Lung (tissue), 12 donors: ENCODE results near the gene RPL12. TPM values are rescaled to one million over a fixed set of nuclear protein-coding genes. Genes with fewer than 3 reads are reported as not detected.

ENCODE experiments used
- ATAC-seq: fragments of 200-7000 bp; cut with Tn5 transposase; one replicate; pipeline ENCODE4 v1.9.1; 2020; ENCODE audit warnings: moderate number of reproducible peaks; ENCODE audit not compliant: insufficient read depth, low FRiP score
- DNase-seq, 3 donors: peaks; one replicate each; pipeline ENCODE4 v3.0.0-alpha.2; 2013 to 2017
- H3K27ac ChIP-seq, 2 donors: one replicate each; pipeline ENCODE4 v1.5.1; 2013; ENCODE audit warnings: mild to moderate bottlenecking in 2 of 2, moderate library complexity in 2 of 2, control low read depth in 1 of 2, inconsistent platforms in 1 of 2, low read depth in 1 of 2, low read length in 1 of 2
- H3K27me3 ChIP-seq, 3 donors: one replicate each; pipeline ENCODE4 v1.5.1; 2013; ENCODE audit warnings: low read length in 2 of 3; ENCODE audit not compliant: control insufficient read depth in 3 of 3, insufficient read depth in 3 of 3
- H3K36me3 ChIP-seq, 4 donors: one replicate each; pipeline ENCODE4 v1.5.1; 2013; ENCODE audit warnings: low read length in 4 of 4, mild to moderate bottlenecking in 1 of 4, moderate library complexity in 1 of 4; ENCODE audit not compliant: control insufficient read depth in 4 of 4, insufficient read depth in 4 of 4
- H3K4me1 ChIP-seq, 5 donors: one replicate each; pipeline ENCODE4 v1.5.1; 2013; ENCODE audit warnings: low read length in 5 of 5, mild to moderate bottlenecking in 2 of 5, moderate library complexity in 1 of 5; ENCODE audit not compliant: control insufficient read depth in 5 of 5, insufficient read depth in 5 of 5
- H3K4me3 ChIP-seq: one replicate; pipeline ENCODE4 v1.5.1; 2013; ENCODE audit warnings: mild to moderate bottlenecking, control low read depth, moderate library complexity
- H3K9ac ChIP-seq, 2 donors: one replicate each; pipeline ENCODE4 v1.5.1; 2013; ENCODE audit warnings: low read length in 2 of 2, control low read depth in 1 of 2; ENCODE audit not compliant: insufficient read depth in 1 of 2
- H3K9me3 ChIP-seq, 4 donors: one replicate each; pipeline ENCODE4 v1.5.1; 2013; ENCODE audit warnings: low read length in 3 of 4, mild to moderate bottlenecking in 1 of 4, moderate library complexity in 1 of 4; ENCODE audit not compliant: control insufficient read depth in 4 of 4, insufficient read depth in 3 of 4
- WGBS, 2 donors: extraction: QIAGEN DNeasy Blood & Tissue Kit; methylation state at CpG; one replicate each; pipeline ENCODE4 v1.1.7; 2013; 5-methylcytosine and 5-hydroxymethylcytosine counted together
- polyA plus RNA-seq, 2 donors: library from polyadenylated mRNA; stranded (reverse); fragments of 200-250 nt; gene quantifications; one replicate each; pipeline ENCODE4 v1.2.1, GENCODE V29; 2013
- total RNA-seq, 2 donors: library from RNA; depleted of rRNA in 1 of 2; stranded (reverse); fragments of >200 nt in 1 of 2; gene quantifications; one replicate each; pipeline ENCODE4 v1.2.1, GENCODE V29; 2014 to 2021
- TF ChIP-seq, protein P1 (sequence below): IDR thresholded peaks from 2 replicates; pipeline ENCODE4 v1.5.1; 2012; ENCODE audit warnings: mild to moderate bottlenecking; ENCODE audit errors: control extremely low read depth, extremely low read depth
- donor health status: control.
- donor health status: control.
- donor health status: Bipolar disorder and iron deficiency.
- donor health status: healthy.
- donor health status: DM: yes; HTN: yes; CAD: no.

Gene RPL12
- total and polyA plus RNA-seq, 4 donors: 768 to 5,137 (median 1,584) TPM

DNA sequence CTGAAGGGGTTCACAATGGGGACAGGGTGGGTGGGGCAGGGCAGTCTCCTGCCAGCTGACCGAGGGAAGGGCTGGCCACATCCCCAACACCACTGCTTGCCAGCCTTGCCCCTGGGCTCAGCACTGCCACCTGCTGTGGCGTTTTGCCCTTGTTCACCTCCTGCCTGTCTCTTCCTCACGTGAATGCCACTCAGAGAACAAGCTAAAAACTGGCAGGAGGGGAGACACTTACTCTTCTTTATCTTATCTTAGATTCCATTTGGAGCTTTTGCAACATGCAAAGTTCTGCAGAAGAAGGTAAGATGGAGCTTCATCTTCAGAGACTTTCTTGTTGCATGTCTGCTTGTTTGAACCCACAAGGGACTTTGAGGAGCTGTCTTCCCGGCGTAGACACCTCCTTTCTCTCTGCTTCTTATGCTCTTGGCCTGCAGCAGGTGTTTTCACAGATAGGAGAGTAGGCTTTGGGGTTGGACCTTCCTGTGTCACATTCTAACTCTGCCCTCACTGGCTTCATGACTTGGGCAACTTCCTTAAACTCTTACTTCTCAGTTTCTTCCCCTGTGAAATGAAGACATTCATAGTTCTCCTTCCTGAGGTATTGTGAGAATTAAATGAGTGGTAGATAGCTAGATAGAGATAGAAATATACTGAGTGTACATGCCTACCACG lies 4.3 kb upstream of the RPL12 start:
- DNase-seq (no peak), ATAC-seq (no peak)
- H3K27ac ChIP-seq: no peak overlapping the region
- WGBS, 2 donors: 23 to 54% methylated on average over 6 of the region's 6 CpGs
- H3K27me3 ChIP-seq: no peaks in the 10 kb centered on the region
- no peaks in the 10 kb centered on the region for H3K9me3 ChIP-seq
- TF ChIP-seq, protein P1, sequence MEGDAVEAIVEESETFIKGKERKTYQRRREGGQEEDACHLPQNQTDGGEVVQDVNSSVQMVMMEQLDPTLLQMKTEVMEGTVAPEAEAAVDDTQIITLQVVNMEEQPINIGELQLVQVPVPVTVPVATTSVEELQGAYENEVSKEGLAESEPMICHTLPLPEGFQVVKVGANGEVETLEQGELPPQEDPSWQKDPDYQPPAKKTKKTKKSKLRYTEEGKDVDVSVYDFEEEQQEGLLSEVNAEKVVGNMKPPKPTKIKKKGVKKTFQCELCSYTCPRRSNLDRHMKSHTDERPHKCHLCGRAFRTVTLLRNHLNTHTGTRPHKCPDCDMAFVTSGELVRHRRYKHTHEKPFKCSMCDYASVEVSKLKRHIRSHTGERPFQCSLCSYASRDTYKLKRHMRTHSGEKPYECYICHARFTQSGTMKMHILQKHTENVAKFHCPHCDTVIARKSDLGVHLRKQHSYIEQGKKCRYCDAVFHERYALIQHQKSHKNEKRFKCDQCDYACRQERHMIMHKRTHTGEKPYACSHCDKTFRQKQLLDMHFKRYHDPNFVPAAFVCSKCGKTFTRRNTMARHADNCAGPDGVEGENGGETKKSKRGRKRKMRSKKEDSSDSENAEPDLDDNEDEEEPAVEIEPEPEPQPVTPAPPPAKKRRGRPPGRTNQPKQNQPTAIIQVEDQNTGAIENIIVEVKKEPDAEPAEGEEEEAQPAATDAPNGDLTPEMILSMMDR: no peak
- no peak overlapping the region for H3K9ac ChIP-seq
- peaks cover 0 to 28% (median 12%) of the 10 kb centered on the region in 4 donors for H3K36me3 ChIP-seq
- H3K4me1 ChIP-seq: peaks cover 0 to 10% (median 7%) of the 10 kb centered on the region in 5 donors
- no peak overlapping the region for H3K4me3 ChIP-seq

DNA sequence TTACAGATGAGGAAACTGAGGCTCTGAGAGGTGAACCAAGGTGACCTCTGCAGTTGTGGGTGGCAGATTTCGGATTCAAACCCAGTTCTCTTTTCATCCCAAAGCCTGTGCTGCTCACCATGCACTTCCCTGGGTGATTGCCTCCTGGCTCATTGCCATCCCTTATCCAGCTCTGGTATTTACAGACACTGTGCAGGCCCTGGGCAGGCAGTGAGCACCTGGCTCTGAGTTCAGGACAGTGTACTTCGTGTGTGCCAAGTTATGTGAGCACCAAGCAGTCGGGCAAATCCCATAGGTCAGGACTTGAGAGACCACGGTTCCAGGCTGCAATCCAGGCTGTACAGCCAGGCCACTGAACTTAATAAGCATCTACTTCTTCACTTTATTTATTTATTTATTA lies 1.5 kb upstream of the RPL12 start:
- DNase-seq: peak in 2 of 3 donors; percentile 20 to 40
- H3K36me3 ChIP-seq: peaks cover 7 to 40% (median 25%) of the 10 kb centered on the region in 4 donors
- 55 to 74% methylated on average over 4 of the region's 4 CpGs for WGBS, 2 donors
- H3K27ac ChIP-seq: peak overlapping the region in 1 of 2 donors; percentile 88
- H3K9ac ChIP-seq: no peak overlapping the region
- peaks cover 0 to 27% (median 18%) of the 10 kb centered on the region in 5 donors for H3K4me1 ChIP-seq
- TF ChIP-seq, protein P1: no peak
- H3K4me3 ChIP-seq: no peak overlapping the region
- no peak for ATAC-seq
- H3K9me3 ChIP-seq: peaks cover 0 to 2% (median 0%) of the 10 kb centered on the region in 4 donors
- no peaks in the 10 kb centered on the region for H3K27me3 ChIP-seq

DNA sequence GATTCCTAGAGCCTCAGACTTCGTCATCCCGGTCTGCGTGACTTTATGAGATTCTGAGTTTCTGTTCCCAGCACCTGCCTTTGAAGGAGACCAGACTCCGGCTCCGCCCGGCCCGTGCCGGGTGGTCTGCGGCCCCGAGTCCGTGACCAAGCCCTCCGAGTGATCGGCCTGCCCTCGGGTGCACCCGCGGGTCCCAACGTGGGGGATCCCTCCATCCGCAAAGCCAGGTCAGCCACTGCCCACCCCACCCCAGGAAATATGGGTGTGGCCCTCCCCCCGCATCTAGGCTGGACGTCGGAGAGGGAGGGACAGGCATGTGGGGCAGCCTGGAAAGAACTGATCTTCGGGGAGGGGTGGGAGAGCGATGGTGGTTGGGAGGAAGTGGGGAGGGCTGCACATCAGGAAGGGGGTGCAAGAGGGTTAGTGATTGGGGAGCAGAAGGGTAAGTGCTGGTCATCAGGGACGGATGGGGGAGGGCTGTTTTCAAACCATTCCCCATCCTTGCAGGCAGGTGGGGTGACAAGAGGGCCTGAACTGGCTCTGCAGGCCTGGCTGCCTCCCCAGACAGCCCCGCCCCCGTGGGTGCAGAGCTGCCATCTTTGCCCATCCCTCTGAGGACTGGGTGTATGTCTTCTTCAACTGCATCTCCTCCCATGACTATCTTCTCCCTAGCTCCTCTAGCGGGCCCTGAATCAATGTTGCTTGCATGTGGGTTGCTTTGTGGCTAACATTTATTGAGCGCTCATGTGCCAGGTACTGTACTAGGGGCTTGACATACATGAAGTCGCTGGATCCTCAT lies 851 bp upstream of the RPL12 start:
- TF ChIP-seq, protein P1: no peak
- Histone ChIP-seq H3K9me3 (peaks cover 0 to 2% (median 0%) of the 10 kb centered on the region in 4 donors), H3K4me1 (peaks cover 0 to 27% (median 18%) of the 10 kb centered on the region in 5 donors), H3K9ac (peak overlapping the region; percentile 83 to 99), H3K36me3 (peaks cover 10 to 40% (median 27%) of the 10 kb centered on the region in 4 donors), H3K27ac (peak overlapping the region; percentile 88 to 93), H3K27me3 (no peaks in the 10 kb centered on the region), H3K4me3 (peak overlapping the region; percentile 60)
- DNase-seq (peak in 1 of 3 donors; percentile 61), ATAC-seq (peak; percentile 14)
- WGBS, 2 donors: 9 to 11% methylated on average over 28 to 29 of the region's 29 CpGs
